CD4-positive, alpha-beta T cell (primary cell): ENCODE results near the gene NRF1. TPM values are rescaled to one million over a fixed set of nuclear protein-coding genes. Genes with fewer than 3 reads are reported as not detected.
A peak's percentile ranks its signal among the peaks of the same experiment; 100 is the strongest.

ENCODE experiments used
- ATAC-seq: fragments of 200-7000 bp; cut with Tn5 transposase; one replicate; pipeline ENCODE4 v1.10.0; 2022; ENCODE audit warnings: mild to moderate bottlenecking; ENCODE audit not compliant: poor library complexity
- CTCF ChIA-PET: fragments of 350-600 bp; sonication (Branson Sonifier 250); formaldehyde crosslinking; loops from one replicate; lab custom pipeline; 2021; ENCODE audit warnings: antibody characterized with exemption, inconsistent platforms; lab: Charles Lee
- POLR2A ChIA-PET: fragments of 350-600 bp; sonication (Branson Sonifier 250); formaldehyde crosslinking; loops from one replicate; lab custom pipeline; 2021; ENCODE audit warnings: antibody characterized with exemption, inconsistent platforms; lab: Charles Lee
- DNase-seq, 14 experiments: peaks; one replicate each; pipeline ENCODE4 v3.0.0-alpha.2; 2013 to 2020; ENCODE audit warnings: mixed read lengths in 2 of 14
- H3K27ac ChIP-seq, 2 donors: one replicate each; pipeline versions ENCODE4 v1.5.1 to v1.7.0; 2013; ENCODE audit warnings: low read length in 2 of 2, low read depth in 1 of 2, mild to moderate bottlenecking in 1 of 2
- H3K27me3 ChIP-seq, 2 experiments: 1 replicate in 1 of 2; 2 replicates in 1 of 2; pipeline versions ENCODE4 v1.6.1 to v1.7.0; 2013; ENCODE audit warnings: low read length in 2 of 2, control low read depth in 1 of 2, mild to moderate bottlenecking in 1 of 2, moderate library complexity in 1 of 2; ENCODE audit not compliant: insufficient read depth in 2 of 2, control insufficient read depth in 1 of 2
- H3K36me3 ChIP-seq: one replicate; pipeline ENCODE4 v1.6.1; 2013; ENCODE audit warnings: low read length, control low read depth; ENCODE audit not compliant: insufficient read depth
- H3K4me1 ChIP-seq: one replicate; pipeline ENCODE4 v1.6.1; 2013; ENCODE audit warnings: low read length, control low read depth; ENCODE audit not compliant: insufficient read depth
- H3K4me3 ChIP-seq: one replicate; pipeline ENCODE4 v1.5.1; 2013; ENCODE audit warnings: mild to moderate bottlenecking, low read length, moderate library complexity
- H3K9me3 ChIP-seq, 2 experiments: 1 replicate in 1 of 2; 2 replicates in 1 of 2; pipeline versions ENCODE4 v1.6.1 to v1.7.0; 2013; ENCODE audit warnings: low read length in 2 of 2, mild to moderate bottlenecking in 2 of 2, control low read depth in 1 of 2, moderate library complexity in 1 of 2; ENCODE audit not compliant: control insufficient read depth in 1 of 2, insufficient read depth in 1 of 2
- H3K27ac Mint-ChIP-seq: one replicate; pipeline ENCODE4 v1.8.0; 2020; ENCODE audit warnings: mixed read lengths
- H3K27me3 Mint-ChIP-seq: one replicate; pipeline ENCODE4 v1.8.0; 2021; ENCODE audit warnings: mixed read lengths
- H3K36me3 Mint-ChIP-seq: one replicate; pipeline ENCODE4 v1.8.0; 2021; ENCODE audit warnings: low read depth, mixed read lengths
- H3K4me1 Mint-ChIP-seq: one replicate; pipeline ENCODE4 v1.8.0; 2021; ENCODE audit warnings: low read depth, mixed read lengths
- H3K4me3 Mint-ChIP-seq: one replicate; pipeline ENCODE4 v1.8.0; 2020; ENCODE audit warnings: mild to moderate bottlenecking, mixed read lengths
- H3K9me3 Mint-ChIP-seq: one replicate; pipeline ENCODE4 v1.8.0; 2020; ENCODE audit warnings: mixed read lengths
- CTCF ChIP-seq: fragments of 200-600 bp; IDR thresholded peaks from one replicate; pipeline ENCODE4 v1.8.0; 2022; ENCODE audit warnings: antibody characterized with exemption, mild to moderate bottlenecking
- intact Hi-C, 2 experiments: fragments of 100-400 bp; cut with DNase I in 1 of 2; cut with micrococcal nuclease in 1 of 2; formaldehyde crosslinking; loops; one replicate each; pipeline versions ENCODE4 v1.15.1 to v1.9.0; 2023 to 2025; cut with DNase I, micrococcal nuclease
- total RNA-seq, 174 experiments: library from RNA in 2 of 174; stranded (reverse) in 2 of 174; gene quantifications; one replicate each; pipeline ENCODE4 v1.2.3 and lab custom pipeline; 2021 to 2026

Gene NRF1
- total RNA-seq, 2 experiments from 2014 or later = 35.4 to 36.1 TPM

- Mint-ChIP-seq H3K27me3 (peaks cover 45% of the 10 kb centered on the region), H3K4me1 (peaks cover 16% of the 10 kb centered on the region), H3K4me3 (no peak overlapping the region), H3K36me3 (no peaks in the 10 kb centered on the region), H3K9me3 (no peaks in the 10 kb centered on the region), H3K27ac (no peak overlapping the region)
- intact Hi-C loops = no loop called here
- peaks cover 0 to 33% of the 10 kb centered on the region in 2 experiments for H3K9me3 ChIP-seq
- no peaks in the 10 kb centered on the region for H3K36me3 ChIP-seq
- CTCF ChIA-PET = interaction anchor here (1.2 kb wide), 1 partner anchor 49 kb away, joined by 3 read pairs; no protein-coding TSS in a partner anchor
- DNase-seq (no peak), ATAC-seq (no peak)
- no peak overlapping the region for H3K27ac ChIP-seq
- peaks cover 35 to 43% of the 10 kb centered on the region in 2 experiments for H3K27me3 ChIP-seq
- TF ChIP-seq CTCF = no peak
- POLR2A ChIA-PET = no interaction called here
- no peak overlapping the region for H3K4me3 ChIP-seq
- peaks cover 35% of the 10 kb centered on the region for H3K4me1 ChIP-seq
These were observed 164.8 kb downstream of the NRF1 start for GRCh38 chr7:129776362-129776722.

- H3K9me3 ChIP-seq = peaks cover 0 to 33% of the 10 kb centered on the region in 2 experiments
- Mint-ChIP-seq H3K4me1 (peaks cover 26% of the 10 kb centered on the region), H3K27me3 (peaks cover 52% of the 10 kb centered on the region), H3K27ac (no peak overlapping the region), H3K4me3 (no peak overlapping the region), H3K36me3 (no peaks in the 10 kb centered on the region), H3K9me3 (no peaks in the 10 kb centered on the region)
- peaks cover 45% of the 10 kb centered on the region for H3K4me1 ChIP-seq
- H3K27ac ChIP-seq = no peak overlapping the region
- POLR2A ChIA-PET = no interaction called here
- TF ChIP-seq CTCF = no peak
- peaks cover 43 to 53% of the 10 kb centered on the region in 2 experiments for H3K27me3 ChIP-seq
- no peaks in the 10 kb centered on the region for H3K36me3 ChIP-seq
- DNase-seq = no peak
- no peak for ATAC-seq
- intact Hi-C loops = no loop called here
- H3K4me3 ChIP-seq = no peak overlapping the region
- CTCF ChIA-PET = interaction anchor here (1.2 kb wide), 1 partner anchor 48 kb away, joined by 3 read pairs; no protein-coding TSS in a partner anchor
These were observed 165.8 kb downstream of the NRF1 start for GRCh38 chr7:129777195-129777844.

DNA sequence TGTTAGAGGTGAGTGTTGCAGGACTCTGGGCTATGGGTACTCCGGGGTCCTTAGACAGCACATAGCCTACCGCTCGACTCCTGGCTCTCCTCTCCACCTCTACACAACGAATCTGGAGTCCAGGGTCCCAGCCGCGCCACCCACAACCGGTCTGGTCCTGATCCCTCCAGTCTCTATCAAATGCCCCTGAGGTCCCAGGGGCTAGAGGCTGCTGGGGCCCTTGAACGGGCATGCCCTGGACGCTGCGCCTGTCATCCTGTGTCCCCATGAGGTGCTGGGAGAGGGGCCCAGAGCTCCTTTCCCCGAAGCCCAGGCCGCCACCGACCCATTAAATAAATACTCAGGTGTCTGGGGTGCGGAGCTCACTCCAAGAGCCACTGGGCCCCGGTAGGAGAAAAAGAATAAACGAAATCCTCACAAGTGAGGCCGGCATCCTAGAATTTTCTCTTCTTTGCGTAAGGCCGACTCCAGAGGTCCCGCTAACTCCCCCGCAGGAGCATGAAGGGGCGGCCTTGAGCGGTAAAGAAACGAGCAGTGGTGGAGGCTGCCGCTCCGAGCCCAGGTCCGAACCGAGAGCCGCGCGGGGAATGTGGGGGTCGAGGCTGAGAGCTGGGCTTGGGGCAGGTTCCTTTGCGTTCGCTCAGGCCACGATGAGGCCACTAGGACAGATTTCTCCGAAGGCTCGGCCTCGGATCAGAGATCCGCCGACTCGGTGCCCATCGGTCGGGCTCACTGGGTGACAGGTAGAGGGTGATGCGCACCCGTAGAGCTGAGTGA, 166.7 kb downstream of the NRF1 start:
- CTCF ChIA-PET = no interaction called here
- intact Hi-C loops = no loop called here
- Histone ChIP-seq H3K9me3 (peaks cover 0 to 42% of the 10 kb centered on the region in 2 experiments), H3K36me3 (no peaks in the 10 kb centered on the region), H3K27ac (no peak overlapping the region), H3K4me1 (peaks cover 53% of the 10 kb centered on the region), H3K27me3 (peaks cover 52 to 62% of the 10 kb centered on the region in 2 experiments), H3K4me3 (no peak overlapping the region)
- Mint-ChIP-seq H3K4me3 (peak overlapping the region; percentile 48), H3K27ac (no peak overlapping the region), H3K27me3 (peaks cover 60% of the 10 kb centered on the region), H3K4me1 (peaks cover 35% of the 10 kb centered on the region), H3K9me3 (no peaks in the 10 kb centered on the region), H3K36me3 (no peaks in the 10 kb centered on the region)
- DNase-seq = peak in 1 of 14 experiments; percentile 9
- TF ChIP-seq CTCF = no peak
- POLR2A ChIA-PET = no interaction called here
- ATAC-seq = no peak
